ENCODE results near the gene PLEKHM2. TPM values are rescaled to one million over a fixed set of nuclear protein-coding genes. Genes with fewer than 3 reads are reported as not detected.
"Not testable (repeated sequence)": the region's sequence is repeated elsewhere in the genome, so short reads cannot be mapped to it uniquely, and the experiment has no call there.

PLEKHM2 gene
- 40.1 and 60.6 TPM in 2 replicates for total RNA-seq

GRCh38 chr1:15684042-15684461 is at the start of gene PLEKHM2:
Gene PLEKHM2 (plus strand): TSS chr1:15684320. CDS start chr1:15684559, 239 bp downstream.
- peak in 1 of 2 donors; percentile 60 for DNase-seq (ENCODE audit: low read depth in 2 of 2)

- no peak for DNase-seq (ENCODE audit: low read depth in 2 of 2)
Measured at GRCh38 chr1:15636436-15636835, 47.7 kb upstream of the PLEKHM2 start.

GRCh38 chr1:15637826-15638225 is 46.3 kb upstream of the PLEKHM2 start:
- DNase-seq (ENCODE audit: low read depth in 2 of 2): no peak

GRCh38 chr1:15639262-15639661 is 44.9 kb upstream of the PLEKHM2 start:
- DNase-seq (ENCODE audit: low read depth in 2 of 2): no peak

- DNase-seq (ENCODE audit: low read depth in 2 of 2): no peak
Measured at GRCh38 chr1:15639931-15640330, 44.2 kb upstream of the PLEKHM2 start.

GRCh38 chr1:15640667-15641066 is 43.5 kb upstream of the PLEKHM2 start:
- no peak for DNase-seq (ENCODE audit: low read depth in 2 of 2)

- no peak for DNase-seq (ENCODE audit: low read depth in 2 of 2)
Measured at GRCh38 chr1:15649937-15650336, 34.2 kb upstream of the PLEKHM2 start.

- no peak for DNase-seq (ENCODE audit: low read depth in 2 of 2)
Measured at GRCh38 chr1:15650433-15650832, 33.7 kb upstream of the PLEKHM2 start.

- not testable (repeated sequence) for DNase-seq (ENCODE audit: low read depth in 2 of 2)
Measured at GRCh38 chr1:15652130-15652529, 32.0 kb upstream of the PLEKHM2 start.

- no peak for DNase-seq (ENCODE audit: low read depth in 2 of 2)
Measured at GRCh38 chr1:15654091-15654690, 29.9 kb upstream of the PLEKHM2 start.

GRCh38 chr1:15656464-15656863 is 27.7 kb upstream of the PLEKHM2 start:
- DNase-seq (ENCODE audit: low read depth in 2 of 2): no peak

GRCh38 chr1:15657021-15657420 is 27.1 kb upstream of the PLEKHM2 start:
- peak; percentile 7 to 58 for DNase-seq (ENCODE audit: low read depth in 2 of 2)

- DNase-seq (ENCODE audit: low read depth in 2 of 2): no peak
Measured at GRCh38 chr1:15660151-15660550, 24.0 kb upstream of the PLEKHM2 start.

- DNase-seq (ENCODE audit: low read depth in 2 of 2): no peak
Measured at GRCh38 chr1:15662477-15662876, 21.6 kb upstream of the PLEKHM2 start.

- no peak for DNase-seq (ENCODE audit: low read depth in 2 of 2)
Measured at GRCh38 chr1:15663925-15664324, 20.2 kb upstream of the PLEKHM2 start.

- no peak for DNase-seq (ENCODE audit: low read depth in 2 of 2)
Measured at GRCh38 chr1:15667362-15667761, 16.8 kb upstream of the PLEKHM2 start.

- peak in 1 of 2 donors; percentile 57 for DNase-seq (ENCODE audit: low read depth in 2 of 2)
Measured at GRCh38 chr1:15668089-15668754, 15.9 kb upstream of the PLEKHM2 start.

- DNase-seq (ENCODE audit: low read depth in 2 of 2): no peak
Measured at GRCh38 chr1:15669074-15669473, 15.0 kb upstream of the PLEKHM2 start.

- no peak for DNase-seq (ENCODE audit: low read depth in 2 of 2)
Measured at GRCh38 chr1:15669864-15670263, 14.3 kb upstream of the PLEKHM2 start.

- DNase-seq (ENCODE audit: low read depth in 2 of 2): no peak
Measured at GRCh38 chr1:15671430-15671829, 12.7 kb upstream of the PLEKHM2 start.

- no peak for DNase-seq (ENCODE audit: low read depth in 2 of 2)
Measured at GRCh38 chr1:15674386-15675159, 9.5 kb upstream of the PLEKHM2 start.

- DNase-seq (ENCODE audit: low read depth in 2 of 2): no peak
Measured at GRCh38 chr1:15676010-15676409, 8.1 kb upstream of the PLEKHM2 start.

Measured in dermis microvascular lymphatic vessel endothelial cell (primary cell).